Sigmoid colon (tissue), 4 donors: ENCODE results near the gene LTBP1.

ENCODE experiments used
- EP300 ChIP-seq, 4 donors: sonication (generic); formaldehyde crosslinking; IDR thresholded peaks; one replicate each; pipeline ENCODE4 v1.6.1; 2017; ENCODE audit warnings: antibody characterized with exemption in 4 of 4
- POLR2A ChIP-seq, 2 donors: fragments of 450-650 bp; IDR thresholded peaks; one replicate each; pipeline ENCODE4 v1.6.1; 2016; ENCODE audit warnings: antibody characterized with exemption in 2 of 2, mild to moderate bottlenecking in 2 of 2, moderate library complexity in 2 of 2
- TF ChIP-seq, protein P1 (sequence below), 4 experiments: fragments of 450-650 bp in 3 of 4; fragments of 200-600 bp in 1 of 4; IDR thresholded peaks; one replicate each; pipeline ENCODE4 v1.5.1; 2016 to 2019; ENCODE audit warnings: antibody characterized with exemption in 4 of 4, mild to moderate bottlenecking in 3 of 4, moderate library complexity in 2 of 4

DNA sequence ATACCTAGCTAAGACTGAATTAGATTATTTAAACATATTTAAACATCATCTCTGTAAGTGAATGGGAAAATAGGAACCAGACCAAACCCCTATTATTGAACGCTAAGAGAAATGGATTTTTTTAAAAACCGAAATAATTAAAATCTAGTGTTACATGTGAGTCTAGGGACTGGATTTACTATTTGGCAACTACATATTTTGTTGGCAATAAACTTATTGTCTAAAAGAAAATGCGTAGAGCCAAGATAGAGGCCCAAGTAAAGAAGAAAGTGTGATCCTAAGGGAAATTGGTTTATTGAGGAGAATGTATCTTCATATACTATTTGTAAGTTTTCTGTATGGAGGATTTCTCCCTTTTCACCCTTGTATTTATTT lies 105.6 kb downstream of the LTBP1 start:
- TF ChIP-seq POLR2A (IDR thresholded peaks at IDR 0.05) (no peak), EP300 (IDR thresholded peaks at IDR 0.05) (no peak)
- TF ChIP-seq, protein P1, sequence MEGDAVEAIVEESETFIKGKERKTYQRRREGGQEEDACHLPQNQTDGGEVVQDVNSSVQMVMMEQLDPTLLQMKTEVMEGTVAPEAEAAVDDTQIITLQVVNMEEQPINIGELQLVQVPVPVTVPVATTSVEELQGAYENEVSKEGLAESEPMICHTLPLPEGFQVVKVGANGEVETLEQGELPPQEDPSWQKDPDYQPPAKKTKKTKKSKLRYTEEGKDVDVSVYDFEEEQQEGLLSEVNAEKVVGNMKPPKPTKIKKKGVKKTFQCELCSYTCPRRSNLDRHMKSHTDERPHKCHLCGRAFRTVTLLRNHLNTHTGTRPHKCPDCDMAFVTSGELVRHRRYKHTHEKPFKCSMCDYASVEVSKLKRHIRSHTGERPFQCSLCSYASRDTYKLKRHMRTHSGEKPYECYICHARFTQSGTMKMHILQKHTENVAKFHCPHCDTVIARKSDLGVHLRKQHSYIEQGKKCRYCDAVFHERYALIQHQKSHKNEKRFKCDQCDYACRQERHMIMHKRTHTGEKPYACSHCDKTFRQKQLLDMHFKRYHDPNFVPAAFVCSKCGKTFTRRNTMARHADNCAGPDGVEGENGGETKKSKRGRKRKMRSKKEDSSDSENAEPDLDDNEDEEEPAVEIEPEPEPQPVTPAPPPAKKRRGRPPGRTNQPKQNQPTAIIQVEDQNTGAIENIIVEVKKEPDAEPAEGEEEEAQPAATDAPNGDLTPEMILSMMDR (IDR thresholded peaks at IDR 0.05): no peak
